Activated B cell treated with CpG ODN at 0.5 μM for 24 hours (primary cell): ENCODE data around the gene AUTS2. TPM values are rescaled to one million over a fixed set of nuclear protein-coding genes. Genes with fewer than 3 reads are reported as not detected.

Source experiments
- ATAC-seq: fragments of 200-7000 bp; cut with Tn5 transposase; one replicate; pipeline ENCODE4 v1.10.0; 2021; ENCODE audit warnings: low read depth, mild to moderate bottlenecking, moderate library complexity
- CTCF ChIA-PET: fragments of 350-600 bp; sonication (Branson Sonifier 250); formaldehyde crosslinking; loops from one replicate; lab custom pipeline; 2021; ENCODE audit warnings: antibody characterized with exemption; lab: Charles Lee
- POLR2A ChIA-PET: fragments of 350-600 bp; sonication (Branson Sonifier 250); formaldehyde crosslinking; loops from one replicate; lab custom pipeline; 2021; ENCODE audit warnings: antibody characterized with exemption; lab: Charles Lee
- DNase-seq: peaks from one replicate; pipeline ENCODE4 v3.0.0; 2022
- H3K27ac Mint-ChIP-seq: one replicate; pipeline ENCODE4 v1.8.0; 2020; ENCODE audit warnings: mixed read lengths
- H3K27me3 Mint-ChIP-seq: one replicate; pipeline ENCODE4 v1.8.0; 2021; ENCODE audit warnings: mixed read lengths
- H3K36me3 Mint-ChIP-seq: one replicate; pipeline ENCODE4 v1.8.0; 2021; ENCODE audit warnings: low read depth, mixed read lengths
- H3K4me1 Mint-ChIP-seq: one replicate; pipeline ENCODE4 v1.8.0; 2021; ENCODE audit warnings: mixed read lengths
- H3K4me3 Mint-ChIP-seq: one replicate; pipeline ENCODE4 v1.8.0; 2020; ENCODE audit warnings: mild to moderate bottlenecking, mixed read lengths
- H3K9me3 Mint-ChIP-seq: one replicate; pipeline ENCODE4 v1.8.0; 2020; ENCODE audit warnings: mixed read lengths
- CTCF ChIP-seq: fragments of 200-600 bp; IDR thresholded peaks from one replicate; pipeline ENCODE4 v1.8.0; 2022; ENCODE audit warnings: antibody characterized with exemption, mild to moderate bottlenecking
- intact Hi-C: fragments of 100-400 bp; cut with micrococcal nuclease; formaldehyde crosslinking; loops from one replicate; pipeline ENCODE4 v1.15.1; 2024
- total RNA-seq: library from RNA; stranded (reverse); gene quantifications from 2 replicates; pipeline ENCODE4 v1.2.3, GENCODE V29; 2022

The AUTS2 gene
- total RNA-seq, 1 donor from 2014 or later, result 15.9 TPM

- intact Hi-C loops, result no loop called here
- no peaks in the 10 kb centered on the region for H3K9me3 Mint-ChIP-seq
- no peaks in the 10 kb centered on the region for H3K27me3 Mint-ChIP-seq
- H3K27ac Mint-ChIP-seq, result no peak overlapping the region
- no peak for TF ChIP-seq CTCF
- ATAC-seq (no peak), DNase-seq (no peak)
- H3K4me1 Mint-ChIP-seq, result no peaks in the 10 kb centered on the region
- ChIA-PET CTCF (no interaction called here), POLR2A (no interaction called here)
- no peak overlapping the region for H3K4me3 Mint-ChIP-seq
- no peaks in the 10 kb centered on the region for H3K36me3 Mint-ChIP-seq
These were observed 41.9 kb downstream of the AUTS2 start for GRCh38 chr7:69640216-69640615.

DNA sequence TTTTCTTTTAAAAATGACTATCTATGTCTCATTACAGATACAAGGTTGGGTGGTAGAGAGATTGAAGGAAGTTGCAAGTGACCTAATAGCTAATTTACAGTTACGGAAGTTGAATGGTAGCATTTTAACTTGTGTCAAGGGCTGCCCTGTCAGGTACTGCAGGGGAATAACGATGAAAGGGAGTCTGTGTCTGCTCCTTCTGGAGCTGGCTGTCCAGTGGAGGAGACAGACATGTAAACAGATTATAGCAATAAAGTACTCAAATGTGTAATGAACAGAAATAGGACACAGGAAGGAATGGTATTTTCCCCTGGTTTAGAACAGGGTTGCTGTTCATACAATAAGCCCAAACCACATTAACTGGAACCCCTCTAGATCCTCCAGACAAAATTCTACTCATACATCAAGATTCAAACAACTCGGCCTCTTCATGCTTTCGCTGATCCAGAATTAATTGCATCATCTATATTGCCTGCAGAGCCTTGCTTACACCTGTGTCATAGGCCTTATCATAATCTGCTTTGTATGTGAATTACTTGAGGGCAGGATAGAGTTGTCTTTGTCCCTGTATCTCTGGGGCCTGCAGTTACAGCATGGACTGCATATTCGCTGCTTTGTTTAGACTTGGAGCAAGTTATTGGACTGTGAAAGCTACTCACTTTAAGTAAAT, 42.8 kb downstream of the AUTS2 start:
- intact Hi-C loops, result no loop called here
- ChIA-PET POLR2A (no interaction called here), CTCF (no interaction called here)
- Mint-ChIP-seq H3K9me3 (no peaks in the 10 kb centered on the region), H3K4me3 (no peak overlapping the region), H3K27ac (no peak overlapping the region), H3K36me3 (no peaks in the 10 kb centered on the region), H3K4me1 (no peaks in the 10 kb centered on the region), H3K27me3 (no peaks in the 10 kb centered on the region)
- ATAC-seq (no peak), DNase-seq (no peak)
- TF ChIP-seq CTCF, result no peak

- no peak for DNase-seq
- Mint-ChIP-seq H3K4me1 (no peaks in the 10 kb centered on the region), H3K4me3 (no peak overlapping the region), H3K27ac (no peak overlapping the region), H3K9me3 (no peaks in the 10 kb centered on the region), H3K27me3 (no peaks in the 10 kb centered on the region), H3K36me3 (no peaks in the 10 kb centered on the region)
- POLR2A ChIA-PET, result no interaction called here
- no peak for ATAC-seq
- no peak for TF ChIP-seq CTCF
- CTCF ChIA-PET, result interaction anchor here (1.4 kb wide), 1 partner anchor 34 kb away, joined by 3 read pairs; no protein-coding TSS in a partner anchor
- intact Hi-C loops, result no loop called here
These were observed 45.0 kb downstream of the AUTS2 start for GRCh38 chr7:69643265-69643664.

GRCh38 chr7:69643708-69644445, 45.6 kb downstream of the AUTS2 start:
- TF ChIP-seq CTCF, result no peak
- Mint-ChIP-seq H3K36me3 (no peaks in the 10 kb centered on the region), H3K27ac (no peak overlapping the region), H3K9me3 (no peaks in the 10 kb centered on the region), H3K4me3 (no peak overlapping the region), H3K27me3 (no peaks in the 10 kb centered on the region), H3K4me1 (no peaks in the 10 kb centered on the region)
- DNase-seq (no peak), ATAC-seq (no peak)
- ChIA-PET CTCF (interaction anchor here (1.4 kb wide), 1 partner anchor 33 kb away, joined by 3 read pairs; no protein-coding TSS in a partner anchor), POLR2A (no interaction called here)
- intact Hi-C loops, result no loop called here

DNA sequence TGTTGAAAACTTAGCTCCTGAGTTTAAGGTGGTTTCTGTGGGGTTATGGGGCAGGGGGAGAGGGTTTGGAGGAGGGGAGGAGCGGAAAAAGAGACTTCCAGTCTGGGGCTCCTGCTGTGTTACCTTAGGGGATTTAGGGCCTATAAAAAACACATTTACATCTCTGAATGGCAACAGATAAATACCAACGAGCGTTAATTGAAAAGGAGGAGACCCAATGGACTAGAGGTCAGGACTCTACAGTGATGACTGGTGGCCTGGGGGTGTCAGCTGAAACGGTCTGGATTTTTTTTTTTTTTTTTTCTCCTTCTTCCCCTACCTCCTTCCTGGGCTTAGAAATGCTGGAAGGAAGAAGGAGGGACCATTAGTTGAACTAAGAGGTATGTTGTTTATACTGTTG, 47.4 kb downstream of the AUTS2 start:
- intact Hi-C loops, result no loop called here
- Mint-ChIP-seq H3K9me3 (no peaks in the 10 kb centered on the region), H3K36me3 (no peaks in the 10 kb centered on the region), H3K27ac (no peak overlapping the region), H3K4me1 (peaks cover under 1% of the 10 kb centered on the region), H3K4me3 (no peak overlapping the region), H3K27me3 (no peaks in the 10 kb centered on the region)
- POLR2A ChIA-PET, result no interaction called here
- CTCF ChIA-PET, result no interaction called here
- no peak for TF ChIP-seq CTCF
- ATAC-seq, result no peak
- no peak for DNase-seq
